IMR-90 (cell line): ENCODE measurements around the gene TPSAB1. TPM values are rescaled to one million over a fixed set of nuclear protein-coding genes. Genes with fewer than 3 reads are reported as not detected.

Source experiments
- ATAC-seq: fragments of 200-7000 bp; cut with Tn5 transposase; 2 replicates; pipeline ENCODE4 v1.9.1; 2020; ENCODE audit warnings: low read depth, mild to moderate bottlenecking, moderate library complexity
- BruUV-seq: library from RNA; stranded (reverse); fragments of 400-500 nt; replicated peaks from 2 replicates; lab custom pipeline; 2021; lab: Mats Ljungman, UMichigan
- CTCF ChIA-PET: fragments of 300-600 bp; formaldehyde crosslinking; extraction: SDS; loops from one replicate; lab custom pipeline; 2021; ENCODE audit warnings: antibody characterized with exemption; lab: Yijun Ruan, JAX
- POLR2A ChIA-PET: fragments of 300-600 bp; sonication (Branson Sonifier 250); formaldehyde crosslinking; loops from one replicate; lab custom pipeline; 2022; ENCODE audit warnings: antibody characterized with exemption; ENCODE audit not compliant: unreplicated experiment; lab: Charles Lee
- DNase-seq: peaks from one replicate; pipeline ENCODE4 v3.0.0; 2013
- H2AFZ ChIP-seq: replicated peaks from 2 replicates; pipeline ENCODE3; 2013; ENCODE audit warnings: low read length, mild to moderate bottlenecking; ENCODE audit not compliant: poor library complexity
- H2AK5ac ChIP-seq: 2 replicates; pipeline ENCODE4 v1.6.1; 2013; ENCODE audit warnings: low read depth, low read length, inconsistent platforms
- H2AK9ac ChIP-seq: replicated peaks from 2 replicates; pipeline ENCODE3; 2013; ENCODE audit warnings: mild to moderate bottlenecking, low read depth, low read length, moderate library complexity; ENCODE audit not compliant: poor library complexity
- H2BK120ac ChIP-seq: 2 replicates; pipeline ENCODE4 v1.6.1; 2013; ENCODE audit warnings: low read depth, low read length, inconsistent platforms
- H2BK15ac ChIP-seq: 3 replicates; pipeline ENCODE4 v1.6.1; 2013; ENCODE audit warnings: low read depth, low read length, inconsistent platforms
- H2BK20ac ChIP-seq: 2 replicates; pipeline ENCODE4 v1.6.1; 2013; ENCODE audit warnings: low read depth, mild to moderate bottlenecking, inconsistent platforms, low read length, moderate library complexity
- H2BK5ac ChIP-seq: 2 replicates; pipeline ENCODE4 v1.6.1; 2013; ENCODE audit warnings: mild to moderate bottlenecking, low read depth, low read length, inconsistent platforms; ENCODE audit not compliant: poor library complexity, severe bottlenecking
- H3K14ac ChIP-seq: replicated peaks from 2 replicates; pipeline ENCODE4 v1.6.1; 2013; ENCODE audit warnings: low read depth, low read length, inconsistent platforms
- H3K18ac ChIP-seq: 2 replicates; pipeline ENCODE4 v1.6.1; 2013; ENCODE audit warnings: low read depth, low read length, control low read depth
- H3K23ac ChIP-seq: 2 replicates; pipeline ENCODE4 v1.6.1; 2013; ENCODE audit warnings: low read depth, low read length, inconsistent platforms
- H3K27ac ChIP-seq: 2 replicates; pipeline ENCODE4 v1.5.1; 2013; ENCODE audit warnings: mild to moderate bottlenecking, control low read depth, low read length; ENCODE audit not compliant: insufficient read depth
- H3K27me3 ChIP-seq: 2 replicates; pipeline ENCODE4 v1.6.1; 2013; ENCODE audit warnings: low read length; ENCODE audit not compliant: control insufficient read depth, insufficient read depth
- H3K36me3 ChIP-seq: 2 replicates; pipeline ENCODE4 v1.6.1; 2013; ENCODE audit warnings: low read length, mixed read lengths; ENCODE audit not compliant: control insufficient read depth, insufficient read depth
- H3K4ac ChIP-seq: 2 replicates; pipeline ENCODE4 v1.6.1; 2013; ENCODE audit warnings: low read depth, low read length, inconsistent platforms
- H3K4me1 ChIP-seq: 2 replicates; pipeline ENCODE4 v1.6.1; 2013; ENCODE audit warnings: low read length, mixed read lengths; ENCODE audit not compliant: control insufficient read depth, insufficient read depth
- H3K4me2 ChIP-seq: 2 replicates; pipeline ENCODE4 v1.6.1; 2013; ENCODE audit warnings: low read depth, mild to moderate bottlenecking, control low read depth, low read length, moderate library complexity
- H3K4me3 ChIP-seq: 2 replicates; pipeline ENCODE4 v1.5.1; 2013; ENCODE audit warnings: low read depth, mild to moderate bottlenecking, control low read depth, low read length, moderate library complexity; ENCODE audit not compliant: insufficient read depth
- H3K56ac ChIP-seq: 2 replicates; pipeline ENCODE4 v1.6.1; 2013; ENCODE audit warnings: low read length, inconsistent platforms; ENCODE audit not compliant: insufficient read depth; ENCODE audit errors: extremely low read depth
- H3K79me1 ChIP-seq, 2 experiments: 2 replicates each; pipeline ENCODE4 v1.6.1; 2013; ENCODE audit warnings: low read length in 2 of 2, inconsistent platforms in 1 of 2, low read depth in 1 of 2
- H3K9ac ChIP-seq: 2 replicates; pipeline ENCODE4 v1.6.1; 2013; ENCODE audit warnings: low read depth, low read length, control low read depth
- H3K9me1 ChIP-seq: 2 replicates; pipeline ENCODE4 v1.6.1; 2013; ENCODE audit warnings: low read length, inconsistent platforms; ENCODE audit not compliant: insufficient read depth
- H3K9me3 ChIP-seq: 2 replicates; pipeline ENCODE4 v1.6.1; 2013; ENCODE audit warnings: low read length; ENCODE audit not compliant: control insufficient read depth, insufficient read depth
- H4K20me1 ChIP-seq: 2 replicates; pipeline ENCODE4 v1.6.1; 2013; ENCODE audit warnings: low read length, inconsistent platforms; ENCODE audit not compliant: insufficient read depth
- H4K5ac ChIP-seq: 2 replicates; pipeline ENCODE4 v1.6.1; 2013; ENCODE audit warnings: mild to moderate bottlenecking, low read depth, low read length, control low read depth
- H4K8ac ChIP-seq, 2 experiments: 2 replicates each; pipeline ENCODE4 v1.6.1; 2013; ENCODE audit warnings: low read depth in 2 of 2, low read length in 2 of 2, control low read depth in 1 of 2, inconsistent platforms in 1 of 2
- H4K91ac ChIP-seq: 2 replicates; pipeline ENCODE4 v1.6.1; 2013; ENCODE audit warnings: low read depth, low read length, inconsistent platforms; ENCODE audit not compliant: insufficient read depth
- CEBPB ChIP-seq: IDR thresholded peaks from 2 replicates; pipeline ENCODE4 v1.6.1; 2012; ENCODE audit warnings: low read depth, low read length, improper control_type of control experiment
- FOS ChIP-seq: fragments of 150-350 bp; IDR thresholded peaks from 2 replicates; pipeline ENCODE4 v1.6.1; 2016; ENCODE audit warnings: low read depth, low read length
- MAFK ChIP-seq: IDR thresholded peaks from 2 replicates; pipeline ENCODE4 v1.6.1; 2012; ENCODE audit warnings: low read depth, low read length, improper control_type of control experiment
- MAZ ChIP-seq: IDR thresholded peaks from 2 replicates; pipeline ENCODE4 v1.6.1; 2012; ENCODE audit warnings: low read depth, mild to moderate bottlenecking, low read length, improper control_type of control experiment, moderate library complexity, borderline replicate concordance
- MXI1 ChIP-seq: IDR thresholded peaks from 2 replicates; pipeline ENCODE4 v1.6.1; 2012; ENCODE audit warnings: low read depth, mild to moderate bottlenecking, low read length, moderate library complexity, borderline replicate concordance
- RFX5 ChIP-seq: IDR thresholded peaks from 2 replicates; pipeline ENCODE4 v1.8.0; 2012; ENCODE audit warnings: low read depth, mild to moderate bottlenecking, low read length, moderate library complexity
- WGBS, 2 experiments: methylation state at CpG; one replicate each; pipeline versions ENCODE4 v1.1.5 to v1.1.7; 2013; ENCODE audit warnings: missing lambda C conversion rate in 2 of 2; ENCODE audit not compliant: insufficient read length in 1 of 2; ENCODE audit errors: extremely low coverage in 2 of 2; 5-methylcytosine and 5-hydroxymethylcytosine counted together
- dilution Hi-C: fragments of 300-500 bp; cut with HindIII; formaldehyde crosslinking; loops from one replicate; pipeline ENCODE4 v1.14.3; 2018; ENCODE audit warnings: low sequenced_read_pairs; ENCODE audit not compliant: unreplicated experiment
- in situ Hi-C: fragments of 300-500 bp; cut with MboI; formaldehyde crosslinking; loops from 3 replicates; pipeline ENCODE4 v1.14.3; 2019; ENCODE audit warnings: low sequenced_read_pairs, inconsistent platforms, mixed read lengths
- intact Hi-C: fragments of 100-400 bp; cut with micrococcal nuclease; formaldehyde crosslinking; loops from 2 replicates; pipeline ENCODE4 v1.10.0; 2022
- polyA plus RNA-seq, 3 experiments: library from polyadenylated mRNA; depleted of rRNA; stranded (reverse); fragments of >200 nt; gene quantifications; 2 replicates each; pipeline ENCODE4 v1.2.3, GENCODE V29; 2012; ENCODE audit warnings: low replicate concordance in 1 of 3
- total RNA-seq: library from RNA; depleted of rRNA; stranded (reverse); fragments of >200 nt; gene quantifications from 2 replicates; pipeline ENCODE4 v1.2.3, GENCODE V29; 2012
- TF ChIP-seq, protein P1 (sequence below): conservative IDR thresholded peaks from 2 replicates; pipeline ENCODE4 v1.5.1; 2012; ENCODE audit warnings: mild to moderate bottlenecking, low read depth, low read length, improper control_type of control experiment

The TPSAB1 gene
- total and polyA plus RNA-seq, 2 of the 4 experiments (the other 2 are of a cell fraction) = not detected

DNA sequence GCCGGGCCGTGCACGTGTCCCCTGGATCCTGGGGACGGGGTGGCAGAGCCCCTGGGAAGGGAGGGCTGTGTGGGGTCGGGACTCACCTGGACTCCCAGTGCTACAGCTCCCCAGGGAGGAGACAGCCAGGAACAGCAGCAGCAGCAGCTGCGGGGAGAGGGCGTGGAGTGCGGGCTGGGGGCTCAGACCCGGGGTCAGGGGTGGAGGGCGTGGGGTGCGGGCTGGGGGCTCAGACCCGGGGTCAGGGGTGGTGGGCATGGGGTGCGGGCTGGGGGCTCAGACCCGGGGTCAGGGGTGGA, 36.0 kb downstream of the TPSAB1 start:
- Histone ChIP-seq H2AFZ (no peak overlapping the region), H4K20me1 (no peaks in the 10 kb centered on the region), H2AK5ac (no peak overlapping the region), H2BK20ac (no peak overlapping the region), H4K8ac (no peak overlapping the region), H3K4me2 (no peak overlapping the region), H3K23ac (no peak overlapping the region), H3K14ac (no peak overlapping the region), H3K79me1 (no peaks in the 10 kb centered on the region), H4K91ac (no peak overlapping the region), H3K27me3 (peaks cover 55% of the 10 kb centered on the region), H2BK120ac (no peak overlapping the region), H2BK15ac (no peak overlapping the region), H3K27ac (no peak overlapping the region), H3K4ac (no peak overlapping the region), H3K36me3 (no peaks in the 10 kb centered on the region), H3K18ac (no peak overlapping the region), H3K9me1 (no peaks in the 10 kb centered on the region), H3K9me3 (peaks cover 2% of the 10 kb centered on the region; the same call in 1 of the 2 replicates), H3K9ac (no peak overlapping the region), H3K56ac (no peak overlapping the region), H3K4me1 (no peaks in the 10 kb centered on the region), H2AK9ac (no peak overlapping the region), H3K4me3 (no peak overlapping the region), H2BK5ac (no peak overlapping the region), H4K5ac (no peak overlapping the region)
- no peak for TF ChIP-seq RFX5
- TF ChIP-seq, protein P1, sequence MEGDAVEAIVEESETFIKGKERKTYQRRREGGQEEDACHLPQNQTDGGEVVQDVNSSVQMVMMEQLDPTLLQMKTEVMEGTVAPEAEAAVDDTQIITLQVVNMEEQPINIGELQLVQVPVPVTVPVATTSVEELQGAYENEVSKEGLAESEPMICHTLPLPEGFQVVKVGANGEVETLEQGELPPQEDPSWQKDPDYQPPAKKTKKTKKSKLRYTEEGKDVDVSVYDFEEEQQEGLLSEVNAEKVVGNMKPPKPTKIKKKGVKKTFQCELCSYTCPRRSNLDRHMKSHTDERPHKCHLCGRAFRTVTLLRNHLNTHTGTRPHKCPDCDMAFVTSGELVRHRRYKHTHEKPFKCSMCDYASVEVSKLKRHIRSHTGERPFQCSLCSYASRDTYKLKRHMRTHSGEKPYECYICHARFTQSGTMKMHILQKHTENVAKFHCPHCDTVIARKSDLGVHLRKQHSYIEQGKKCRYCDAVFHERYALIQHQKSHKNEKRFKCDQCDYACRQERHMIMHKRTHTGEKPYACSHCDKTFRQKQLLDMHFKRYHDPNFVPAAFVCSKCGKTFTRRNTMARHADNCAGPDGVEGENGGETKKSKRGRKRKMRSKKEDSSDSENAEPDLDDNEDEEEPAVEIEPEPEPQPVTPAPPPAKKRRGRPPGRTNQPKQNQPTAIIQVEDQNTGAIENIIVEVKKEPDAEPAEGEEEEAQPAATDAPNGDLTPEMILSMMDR = no peak
- no peak for TF ChIP-seq MXI1
- TF ChIP-seq MAFK = no peak
- no peak for TF ChIP-seq MAZ
- TF ChIP-seq FOS = no peak
- no peak for TF ChIP-seq CEBPB
- ChIA-PET CTCF (no interaction called here), POLR2A (no interaction called here)
- DNase-seq (no peak), ATAC-seq (no peak)
- dilution Hi-C loops (no loop called here), in situ Hi-C loops (no loop called here), intact Hi-C loops (no loop called here)
- BruUV-seq = no TSS peak
- WGBS, 2 experiments = no CpG with 5 or more reads among the region's 14 CpGs
